Measurements from ENCODE around the gene C19orf25. TPM values are rescaled to one million over a fixed set of nuclear protein-coding genes. Genes with fewer than 3 reads are reported as not detected.
A peak's percentile ranks its signal among the peaks of the same experiment; 100 is the strongest.
"Not testable (repeated sequence)": the region's sequence is repeated elsewhere in the genome, so short reads cannot be mapped to it uniquely, and the experiment has no call there.

The C19orf25 gene
- total RNA-seq, 1 experiment from 2014 or later = 53.9 TPM

DNA sequence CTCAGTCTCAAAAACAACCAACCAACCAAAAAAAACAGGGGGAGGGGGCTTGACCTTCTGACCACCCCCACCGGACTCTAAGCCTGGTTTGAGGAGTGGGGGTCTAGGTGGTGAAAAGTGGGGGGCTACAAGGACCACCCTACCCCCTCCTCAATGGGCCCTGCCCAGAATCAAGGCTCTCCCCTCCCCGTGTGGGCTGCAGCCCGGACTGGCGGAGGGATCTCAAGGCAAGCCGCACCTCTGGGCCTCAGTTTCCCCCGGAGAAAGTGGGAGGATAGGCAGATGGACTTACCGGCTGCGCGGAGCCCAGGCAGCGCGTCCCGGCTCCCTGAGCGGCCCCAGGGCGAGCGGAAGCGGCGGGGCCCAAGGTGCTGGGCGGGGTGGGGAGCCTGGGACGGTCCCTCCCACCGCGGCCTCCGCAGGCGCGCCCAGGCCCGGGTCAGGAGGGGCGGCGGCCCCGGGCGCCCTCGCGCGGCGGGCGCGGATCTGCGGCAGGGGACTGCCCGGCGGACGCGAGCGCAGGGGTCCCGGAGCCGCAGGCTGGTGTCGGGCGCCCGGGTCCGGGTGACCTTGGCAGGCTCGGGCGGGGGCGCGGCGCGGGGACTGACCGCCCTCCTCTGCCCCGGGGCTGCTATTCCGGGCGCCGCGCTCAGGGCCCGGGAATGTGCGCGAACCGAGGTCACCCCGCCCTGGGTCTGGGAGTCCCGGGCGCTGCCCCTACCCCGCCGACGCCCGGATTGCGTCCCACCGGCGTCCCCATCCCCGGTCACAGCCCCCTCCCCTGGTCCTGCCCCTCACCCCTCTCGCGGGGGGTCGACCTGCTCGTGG, 33.9 kb upstream of the C19orf25 start, which contains the start of gene ADAMTSL5:
TSS of gene ADAMTSL5 (minus strand) at position 349 of the 828 bp plus-strand sequence. CDS start 2,076 bp downstream, outside the sequence.
- peak; percentile 84 for DNase-seq (ENCODE audit: low read depth)

DNA sequence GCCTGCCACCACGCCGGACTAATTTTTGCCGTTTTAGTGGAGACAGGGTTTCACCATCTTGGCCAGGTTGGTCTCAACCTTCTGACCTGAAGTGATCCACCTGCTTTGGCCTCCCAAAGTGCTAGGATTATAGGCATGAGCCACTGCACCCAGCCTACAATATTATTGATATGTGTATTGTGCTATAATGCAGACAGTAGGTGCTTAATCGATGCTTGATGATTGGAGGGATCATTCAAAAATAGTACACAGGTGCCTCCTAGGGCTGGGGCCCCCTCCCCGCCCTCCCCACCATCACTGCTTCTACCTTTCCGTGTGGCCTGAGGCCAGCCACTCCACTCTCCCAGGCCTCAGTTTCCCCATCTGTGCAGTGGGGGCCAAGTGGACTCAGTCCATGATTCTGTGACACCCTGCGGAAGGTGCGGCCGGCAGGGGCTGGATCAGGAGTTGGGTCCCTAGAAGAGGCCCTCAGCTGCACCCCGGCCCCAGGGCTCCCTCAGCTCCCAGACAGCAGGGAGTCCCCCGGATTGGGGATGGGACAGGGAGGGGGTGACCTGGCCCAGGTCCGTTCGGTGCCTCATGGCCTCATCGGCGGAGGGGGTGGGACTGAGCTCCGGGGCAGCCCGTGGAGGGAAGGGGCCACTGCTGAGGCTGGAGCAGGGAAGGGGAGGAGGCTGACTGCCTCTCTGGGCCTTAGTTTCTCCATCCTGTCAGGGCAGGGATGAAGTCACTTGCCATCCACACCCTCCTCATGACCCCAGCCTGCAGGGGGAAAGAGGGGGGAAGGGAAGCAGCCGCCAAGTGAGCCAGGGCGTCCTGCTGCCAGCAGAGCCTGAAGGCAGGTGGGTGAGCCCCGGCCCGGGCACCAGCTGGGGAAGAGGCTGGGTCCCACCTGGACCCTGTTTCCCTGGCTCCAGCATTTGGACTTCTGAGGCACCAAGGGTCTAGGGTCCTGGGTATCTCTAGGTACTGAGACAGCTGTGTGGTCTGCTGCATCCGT, 32.6 kb upstream of the C19orf25 start:
- no peak for DNase-seq (ENCODE audit: low read depth)

DNA sequence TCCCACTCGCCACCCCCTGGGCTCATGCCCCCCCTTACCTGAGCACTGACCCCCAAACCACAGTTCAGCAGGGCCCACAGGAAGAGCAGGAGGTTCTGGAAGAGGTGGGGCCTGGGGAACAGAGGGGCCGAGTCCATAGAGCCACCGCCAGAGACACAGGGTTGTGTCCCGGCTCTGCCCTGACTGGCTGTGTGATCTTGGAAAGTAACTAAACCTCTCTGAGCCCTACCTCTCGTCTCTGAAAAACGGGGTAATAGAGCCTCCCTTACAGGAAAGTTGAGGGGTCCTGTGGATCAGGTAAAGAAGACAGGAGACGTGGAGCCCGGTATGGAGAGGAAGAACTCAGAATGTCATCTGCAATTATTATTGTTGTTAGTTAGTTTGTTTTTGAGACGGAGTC, 31.8 kb upstream of the C19orf25 start:
- no peak for DNase-seq (ENCODE audit: low read depth)

GRCh38 chr19:1510442-1510806, 31.4 kb upstream of the C19orf25 start:
- no peak for DNase-seq (ENCODE audit: low read depth)

DNA sequence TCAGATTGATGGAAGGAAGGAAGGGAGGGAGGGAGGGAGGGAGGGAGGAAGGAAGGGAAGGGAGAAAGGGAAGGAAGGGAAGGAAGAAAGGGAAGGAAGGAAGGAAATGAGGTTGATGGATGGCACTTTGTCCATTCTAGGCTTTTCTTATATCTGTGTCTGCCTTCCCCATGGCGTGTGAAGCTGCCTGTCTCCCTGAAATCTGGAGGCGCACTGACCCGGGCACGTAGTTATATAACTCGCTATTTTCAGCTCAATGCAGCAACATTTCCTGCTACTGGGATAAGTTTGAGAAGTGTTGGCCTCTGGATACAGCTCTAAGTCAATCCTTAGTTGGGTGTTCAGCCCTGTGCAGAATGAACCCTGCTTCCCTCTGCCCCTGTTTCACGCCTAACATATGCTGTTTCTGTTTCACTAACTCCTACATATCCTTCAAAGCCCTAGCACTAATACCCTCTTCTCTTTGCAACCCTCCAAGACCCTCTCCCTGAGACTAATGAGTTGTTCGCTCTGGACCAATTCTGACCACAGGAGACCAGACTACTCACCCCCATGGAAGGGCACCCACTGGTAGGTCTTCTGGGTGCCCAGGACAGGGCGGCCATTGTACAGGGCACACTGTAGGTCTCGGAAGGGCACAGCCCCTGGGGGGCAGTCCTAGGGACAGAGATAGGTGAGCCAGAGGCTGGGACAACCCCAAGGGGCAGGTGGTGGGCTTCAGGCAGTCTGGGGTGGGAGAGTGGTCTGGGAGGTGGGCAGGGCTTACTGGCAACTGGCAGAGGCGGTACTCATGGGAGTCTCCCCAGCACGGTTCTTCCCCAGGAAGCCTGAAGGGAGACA, 30.8 kb upstream of the C19orf25 start:
- no peak for DNase-seq (ENCODE audit: low read depth)

DNA sequence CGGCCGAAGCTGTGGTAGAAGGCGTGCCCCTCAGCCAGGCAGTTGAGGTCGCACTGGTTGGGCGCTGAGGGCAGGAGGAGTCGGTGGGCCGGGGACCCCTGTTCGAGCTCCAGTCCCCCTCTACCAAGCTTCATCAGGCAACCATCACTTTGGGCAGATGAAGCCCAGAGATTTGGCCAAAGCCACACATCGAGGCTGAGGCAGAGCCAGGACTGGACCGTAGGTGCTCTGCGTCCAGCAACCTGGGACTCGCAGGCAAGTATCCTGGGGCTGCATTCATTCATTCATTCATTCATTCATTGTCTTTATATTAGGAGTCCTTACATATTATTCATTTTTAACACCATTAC, 29.5 kb upstream of the C19orf25 start:
- no peak for DNase-seq (ENCODE audit: low read depth)

- DNase-seq (ENCODE audit: low read depth) = peak; percentile 92
Observed at GRCh38 chr19:1507763-1508506, 28.9 kb upstream of the C19orf25 start.

DNA sequence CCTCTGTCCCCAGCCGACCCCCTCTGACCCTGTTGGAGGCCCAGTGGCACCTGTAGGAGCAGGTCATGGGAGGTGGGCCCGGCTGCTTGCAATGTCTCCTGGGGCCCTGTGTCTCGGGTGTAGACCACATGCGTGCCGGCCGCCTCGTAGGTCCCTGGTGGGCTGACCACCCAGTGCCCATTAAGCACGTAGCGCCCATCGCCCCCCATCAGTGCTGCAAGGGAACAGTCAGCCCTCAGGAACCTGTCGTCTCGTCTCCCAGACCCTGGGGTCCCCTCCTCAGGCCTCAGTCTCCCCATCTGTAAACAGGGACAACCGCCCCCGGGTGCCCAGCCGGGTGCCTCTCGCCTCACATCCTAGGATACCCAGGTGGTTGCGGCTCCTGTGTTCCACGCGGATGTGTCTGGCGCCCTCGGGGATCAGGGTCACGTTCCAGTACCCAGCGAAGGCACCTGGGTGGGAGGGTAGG, 28.2 kb upstream of the C19orf25 start:
- no peak for DNase-seq (ENCODE audit: low read depth)

DNA sequence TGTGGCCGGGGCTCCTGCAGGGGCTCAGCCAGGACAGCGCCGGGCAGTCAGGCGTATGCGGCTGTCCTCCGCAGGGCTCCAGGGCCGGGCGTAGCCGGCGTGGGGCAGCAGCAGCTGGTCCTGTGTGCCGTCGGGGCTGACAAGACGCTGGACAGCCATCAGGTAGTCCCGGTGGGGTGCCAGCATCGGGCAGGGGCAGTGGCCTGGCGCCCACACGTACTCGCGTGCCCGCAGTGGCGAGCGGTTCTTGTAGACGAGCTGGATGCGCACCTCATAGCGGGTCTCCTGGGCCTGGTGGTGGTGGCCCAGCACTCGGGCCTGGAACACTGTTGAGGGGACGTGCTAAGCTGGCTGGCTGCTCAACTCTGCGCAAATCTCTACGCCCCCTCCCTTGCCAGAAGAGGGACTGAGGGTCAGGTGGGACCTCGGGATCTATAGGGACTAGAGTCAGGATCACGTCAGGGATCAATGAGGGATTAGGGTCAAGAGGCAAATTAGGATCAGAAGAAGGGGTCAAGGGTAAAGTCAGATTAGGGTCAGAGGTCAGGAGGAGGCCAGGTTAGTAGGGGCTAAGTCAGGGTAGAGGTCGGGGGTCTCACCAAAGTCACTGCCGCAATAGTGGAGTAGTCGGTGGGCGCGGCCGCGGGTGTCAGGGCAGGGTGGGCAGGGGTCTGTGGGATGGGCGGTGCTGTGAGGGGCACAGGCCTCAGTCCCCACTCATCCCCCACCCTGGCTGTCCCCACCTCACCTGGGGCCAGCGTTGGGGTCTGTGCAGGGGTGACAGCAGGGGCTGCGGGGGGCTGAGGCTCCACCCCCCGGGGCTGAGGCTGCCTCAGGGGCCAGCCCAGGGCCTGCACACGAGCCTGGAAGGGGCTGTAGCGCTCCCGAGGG, 27.2 kb upstream of the C19orf25 start:
- no peak for DNase-seq (ENCODE audit: low read depth)

DNA sequence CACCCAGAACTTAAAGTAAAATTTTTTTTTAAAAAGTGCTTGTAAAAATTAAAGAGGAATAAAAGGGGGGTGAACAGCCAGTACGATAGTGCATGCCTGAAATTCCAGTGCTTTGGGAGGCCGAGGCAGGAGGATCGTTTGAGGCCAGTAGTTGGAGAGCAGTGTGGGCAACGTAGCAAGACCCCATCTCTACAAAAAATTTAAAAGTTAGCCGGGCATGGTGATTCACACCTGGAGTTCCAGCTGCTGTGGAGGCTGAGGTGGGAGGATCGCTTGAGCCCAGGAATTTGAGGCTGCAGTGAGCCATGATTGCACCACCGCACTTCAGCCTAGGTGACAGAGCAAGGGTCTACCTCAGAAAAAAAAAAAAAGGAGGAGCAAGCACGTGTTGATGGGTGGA, 26.0 kb upstream of the C19orf25 start:
- no peak for DNase-seq (ENCODE audit: low read depth)

- DNase-seq (ENCODE audit: low read depth) = no peak
Observed at GRCh38 chr19:1503925-1504773, 25.1 kb upstream of the C19orf25 start.

- DNase-seq (ENCODE audit: low read depth) = peak; percentile 55
Observed at GRCh38 chr19:1503089-1503924, 24.3 kb upstream of the C19orf25 start.

DNA sequence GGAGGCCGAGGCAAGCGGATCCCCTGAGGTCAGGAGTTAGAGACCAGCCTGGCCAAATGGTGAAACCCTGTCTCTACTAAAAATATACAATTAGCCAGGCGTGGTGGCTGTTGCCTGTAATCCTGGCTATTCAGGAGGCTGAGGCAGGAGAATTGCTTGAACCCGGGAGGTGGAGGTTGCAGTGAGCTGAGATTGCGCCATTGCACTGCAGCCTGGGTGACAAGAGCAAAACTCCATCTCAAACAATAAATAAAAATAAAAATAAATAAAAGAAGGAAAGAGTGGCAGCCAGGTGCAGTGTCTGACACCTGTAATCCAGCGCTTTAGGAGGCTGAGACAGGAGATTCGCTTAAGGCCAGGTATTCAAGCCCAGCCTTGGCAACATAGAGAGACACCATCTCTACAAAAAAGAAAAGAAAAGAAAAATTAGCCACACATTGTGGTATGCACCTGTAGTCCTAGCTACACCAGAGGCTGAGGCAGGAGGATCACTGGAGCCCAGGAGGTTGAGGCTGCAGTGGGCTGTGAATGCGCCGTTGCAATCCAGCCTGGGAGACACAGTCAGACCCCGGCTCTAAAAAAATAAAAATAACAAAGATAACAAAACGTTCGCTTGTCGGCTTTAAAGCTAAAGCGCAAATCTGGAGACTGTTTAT, 23.5 kb upstream of the C19orf25 start:
- DNase-seq (ENCODE audit: low read depth) = no peak

- DNase-seq (ENCODE audit: low read depth) = no peak
Observed at GRCh38 chr19:1501200-1501595, 22.2 kb upstream of the C19orf25 start.

GRCh38 chr19:1499231-1499630, 20.2 kb upstream of the C19orf25 start:
- DNase-seq (ENCODE audit: low read depth) = not testable (repeated sequence)

DNA sequence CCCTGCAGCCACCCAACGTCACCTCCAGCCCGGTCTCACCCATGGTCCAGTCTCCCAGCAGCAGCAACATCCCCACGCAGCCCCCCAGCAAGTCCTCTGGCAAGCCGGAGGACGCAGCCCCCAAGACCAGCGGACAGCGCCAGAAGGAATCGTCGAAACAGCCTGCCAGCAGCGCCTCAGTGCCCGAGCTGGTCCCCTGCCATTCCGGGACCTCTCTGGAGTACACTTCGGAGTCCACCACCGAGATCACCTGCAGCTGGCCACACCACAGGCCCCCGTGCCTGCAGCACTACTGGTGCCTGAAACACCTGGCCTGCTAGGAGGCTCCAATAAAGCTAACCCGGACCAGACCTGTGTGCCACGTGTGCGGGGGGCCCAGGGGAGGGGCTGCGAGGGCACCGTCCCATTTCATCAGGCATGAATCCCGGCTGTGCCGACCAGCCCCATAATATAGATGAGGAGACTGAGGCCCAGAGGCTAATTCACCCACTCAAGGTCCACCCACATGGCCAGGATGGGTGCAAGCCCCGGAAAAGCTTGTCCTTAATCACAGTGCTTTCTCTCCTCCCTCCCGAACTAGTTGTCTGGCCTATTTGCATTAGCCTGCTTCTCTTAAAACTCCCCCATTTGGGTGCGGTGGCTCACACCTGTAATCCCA, 18.7 kb upstream of the C19orf25 start:
- no peak for DNase-seq (ENCODE audit: low read depth)

All from Daoy (cell line).